ENCODE measurements around the gene BPGM.
A peak's percentile ranks its signal among the peaks of the same experiment; 100 is the strongest.
"Not testable (repeated sequence)": the region's sequence is repeated elsewhere in the genome, so short reads cannot be mapped to it uniquely, and the experiment has no call there.

The BPGM gene

DNA sequence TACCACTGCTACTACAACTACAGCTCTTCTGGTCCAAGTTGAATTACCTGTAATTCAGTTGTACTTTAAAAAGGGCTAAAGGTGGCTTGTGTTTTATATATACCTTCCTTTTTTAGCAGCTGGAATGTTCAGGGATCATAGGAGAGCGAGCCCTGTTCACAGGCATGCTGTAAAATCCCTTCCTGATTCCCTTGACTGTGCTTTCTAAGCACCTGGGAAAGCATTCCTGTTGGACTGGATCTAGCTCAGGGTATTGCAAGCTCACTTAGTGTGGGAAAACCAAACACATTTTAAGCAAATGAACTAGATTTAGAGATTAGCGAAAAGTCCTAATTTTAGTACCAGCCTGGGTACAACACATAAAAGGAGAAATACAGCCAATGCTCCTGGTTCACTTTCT lies 31.5 kb downstream of the BPGM start:
- no peak overlapping the region for H3K27ac ChIP-seq (ENCODE audit: low read depth, low read length)

DNA sequence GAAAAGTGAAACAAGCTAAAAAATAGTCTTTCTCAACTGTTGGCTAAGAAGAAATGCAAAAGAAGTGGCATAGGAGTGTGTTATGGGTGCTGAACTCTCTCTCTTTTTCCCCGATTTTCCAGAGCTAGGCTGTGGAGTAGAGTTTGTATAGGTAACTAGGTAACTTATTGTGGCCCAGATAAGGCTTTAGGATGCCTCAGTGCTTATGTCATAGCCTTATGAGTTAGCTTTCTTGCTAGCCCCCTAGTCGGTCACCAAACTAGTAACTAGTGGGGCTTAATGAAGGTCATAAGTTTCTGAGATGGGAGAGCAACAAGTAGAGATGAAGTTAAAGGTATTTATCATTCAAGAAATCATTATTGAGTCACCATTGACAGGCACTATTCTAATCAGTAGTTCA lies 32.4 kb downstream of the BPGM start:
- H3K36me3 ChIP-seq (ENCODE audit: control insufficient read depth in 1 of 2, insufficient read depth in 2 of 2, low read length in 2 of 2): peaks cover 3 to 13% of the 10 kb centered on the region in 2 donors
- H3K27me3 ChIP-seq (ENCODE audit: control insufficient read depth in 1 of 2, insufficient read depth in 2 of 2, low read length in 2 of 2): no peaks in the 10 kb centered on the region
- no peak overlapping the region for H3K9ac ChIP-seq (ENCODE audit: low read depth in 1 of 2, low read length in 2 of 2)
- no peak overlapping the region for H3K4me3 ChIP-seq (ENCODE audit: low read depth in 1 of 2, low read length in 2 of 2)
- H3K4me1 ChIP-seq (ENCODE audit: control insufficient read depth in 1 of 2, insufficient read depth in 2 of 2, low read length in 2 of 2): peaks cover 0 to 3% of the 10 kb centered on the region in 2 donors
- no peak overlapping the region for H3K27ac ChIP-seq (ENCODE audit: low read depth, low read length)
- peaks cover 0 to 6% of the 10 kb centered on the region in 2 donors for H3K9me3 ChIP-seq (ENCODE audit: control insufficient read depth in 1 of 2, low read length in 2 of 2)

More for the DNA sequence above, 31.5 kb downstream of the BPGM start:
- Histone ChIP-seq H3K36me3 (ENCODE audit: control insufficient read depth in 1 of 2, insufficient read depth in 2 of 2, low read length in 2 of 2) (peaks cover 3 to 13% of the 10 kb centered on the region in 2 donors), H3K9me3 (ENCODE audit: control insufficient read depth in 1 of 2, low read length in 2 of 2) (peaks cover 0 to 6% of the 10 kb centered on the region in 2 donors), H3K4me3 (ENCODE audit: low read depth in 1 of 2, low read length in 2 of 2) (no peak overlapping the region), H3K4me1 (ENCODE audit: control insufficient read depth in 1 of 2, insufficient read depth in 2 of 2, low read length in 2 of 2) (peaks cover 0 to 3% of the 10 kb centered on the region in 2 donors), H3K9ac (ENCODE audit: low read depth in 1 of 2, low read length in 2 of 2) (no peak overlapping the region), H3K27me3 (ENCODE audit: control insufficient read depth in 1 of 2, insufficient read depth in 2 of 2, low read length in 2 of 2) (no peaks in the 10 kb centered on the region)

DNA sequence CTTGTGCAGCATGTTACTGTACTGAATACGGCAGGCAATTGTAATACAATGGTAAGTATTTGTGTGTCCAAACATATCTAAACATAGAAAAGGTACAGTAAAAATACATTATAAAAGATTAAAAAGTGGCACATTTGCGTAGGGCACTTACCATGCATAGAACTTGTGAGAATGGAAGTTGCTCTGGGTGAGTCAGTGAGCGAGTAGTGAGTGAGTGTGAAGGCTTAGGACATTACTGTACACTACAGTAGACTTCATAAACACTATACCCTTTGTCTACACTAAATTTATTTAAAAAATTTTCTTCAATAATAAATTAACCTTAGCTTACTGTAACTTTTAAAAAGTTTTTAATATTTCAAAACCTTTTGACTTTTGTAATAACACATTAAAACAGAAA lies 37.5 kb downstream of the BPGM start:
- Histone ChIP-seq H3K4me1 (ENCODE audit: control insufficient read depth in 1 of 2, insufficient read depth in 2 of 2, low read length in 2 of 2) (no peaks in the 10 kb centered on the region), H3K9me3 (ENCODE audit: control insufficient read depth in 1 of 2, low read length in 2 of 2) (no peaks in the 10 kb centered on the region), H3K36me3 (ENCODE audit: control insufficient read depth in 1 of 2, insufficient read depth in 2 of 2, low read length in 2 of 2) (peaks cover 0 to 11% of the 10 kb centered on the region in 2 donors), H3K27me3 (ENCODE audit: control insufficient read depth in 1 of 2, insufficient read depth in 2 of 2, low read length in 2 of 2) (no peaks in the 10 kb centered on the region), H3K4me3 (ENCODE audit: low read depth in 1 of 2, low read length in 2 of 2) (no peak overlapping the region), H3K27ac (ENCODE audit: low read depth, low read length) (no peak overlapping the region), H3K9ac (ENCODE audit: low read depth in 1 of 2, low read length in 2 of 2) (no peak overlapping the region)

DNA sequence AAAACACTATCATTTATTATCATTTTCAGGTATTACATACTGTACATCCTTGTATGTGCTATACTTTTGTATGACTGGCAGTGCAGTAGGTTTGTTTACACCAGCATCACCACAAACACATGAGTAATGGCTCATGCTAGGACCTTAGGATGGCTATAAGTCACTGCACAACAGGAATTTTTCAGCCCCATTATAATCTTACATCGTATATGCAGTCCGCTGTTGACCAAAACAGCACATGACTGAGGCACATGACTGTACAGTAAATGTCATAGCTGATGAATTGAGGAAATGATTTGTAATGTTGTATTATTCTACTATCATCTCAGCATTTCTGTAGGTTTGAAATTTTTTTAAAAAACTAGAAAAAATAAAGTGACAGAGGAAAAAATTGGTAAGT lies 38.6 kb downstream of the BPGM start:
- no peak overlapping the region for H3K9ac ChIP-seq (ENCODE audit: low read depth in 1 of 2, low read length in 2 of 2)
- H3K27ac ChIP-seq (ENCODE audit: low read depth, low read length): no peak overlapping the region
- H3K27me3 ChIP-seq (ENCODE audit: control insufficient read depth in 1 of 2, insufficient read depth in 2 of 2, low read length in 2 of 2): no peaks in the 10 kb centered on the region
- H3K4me1 ChIP-seq (ENCODE audit: control insufficient read depth in 1 of 2, insufficient read depth in 2 of 2, low read length in 2 of 2): no peaks in the 10 kb centered on the region
- H3K36me3 ChIP-seq (ENCODE audit: control insufficient read depth in 1 of 2, insufficient read depth in 2 of 2, low read length in 2 of 2): peaks cover 0 to 5% of the 10 kb centered on the region in 2 donors
- no peak overlapping the region for H3K4me3 ChIP-seq (ENCODE audit: low read depth in 1 of 2, low read length in 2 of 2)
- H3K9me3 ChIP-seq (ENCODE audit: control insufficient read depth in 1 of 2, low read length in 2 of 2): no peaks in the 10 kb centered on the region

DNA sequence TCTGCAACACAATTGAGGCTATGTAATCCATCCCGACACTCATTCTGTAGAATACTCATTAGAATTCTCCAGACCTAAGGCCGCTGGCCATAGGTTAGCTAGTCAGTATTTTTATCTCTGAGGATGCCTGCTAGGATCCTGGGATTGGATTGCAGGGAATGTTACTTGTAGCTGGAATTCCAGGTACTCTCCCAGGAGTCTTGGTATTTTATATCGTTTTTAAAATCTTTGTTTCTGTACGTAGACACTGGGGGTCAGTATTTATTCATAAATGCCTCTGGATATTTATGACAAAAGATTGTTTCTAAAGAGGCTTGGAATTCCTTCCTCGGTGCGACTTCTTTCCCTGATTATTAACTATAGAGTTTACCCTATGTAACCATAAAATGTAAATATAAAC lies 40.1 kb downstream of the BPGM start:
- Histone ChIP-seq H3K36me3 (ENCODE audit: control insufficient read depth in 1 of 2, insufficient read depth in 2 of 2, low read length in 2 of 2) (no peaks in the 10 kb centered on the region), H3K4me3 (ENCODE audit: low read depth in 1 of 2, low read length in 2 of 2) (no peak overlapping the region), H3K27ac (ENCODE audit: low read depth, low read length) (no peak overlapping the region), H3K27me3 (ENCODE audit: control insufficient read depth in 1 of 2, insufficient read depth in 2 of 2, low read length in 2 of 2) (no peaks in the 10 kb centered on the region), H3K9me3 (ENCODE audit: control insufficient read depth in 1 of 2, low read length in 2 of 2) (no peaks in the 10 kb centered on the region), H3K4me1 (ENCODE audit: control insufficient read depth in 1 of 2, insufficient read depth in 2 of 2, low read length in 2 of 2) (no peaks in the 10 kb centered on the region), H3K9ac (ENCODE audit: low read depth in 1 of 2, low read length in 2 of 2) (no peak overlapping the region)

DNA sequence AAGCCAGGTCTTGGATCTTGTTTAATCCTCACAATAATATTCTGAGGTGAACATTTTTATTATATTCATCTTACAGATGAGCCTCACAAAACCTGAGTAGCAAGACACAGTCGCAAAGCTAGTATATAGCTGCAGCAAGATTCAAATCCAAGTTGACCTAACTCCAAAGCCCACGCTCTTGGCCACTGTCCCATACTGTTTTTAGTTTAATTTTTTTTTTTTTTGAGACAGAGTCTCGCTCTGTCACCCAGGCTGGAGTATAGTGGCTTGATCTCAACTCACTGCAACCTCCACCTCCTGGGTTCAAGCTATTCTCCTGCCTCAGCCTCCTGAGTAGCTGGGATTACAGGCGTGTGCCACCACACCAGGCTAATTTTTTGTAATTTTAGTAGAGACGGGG lies 42.9 kb downstream of the BPGM start:
- H3K9me3 ChIP-seq (ENCODE audit: control insufficient read depth in 1 of 2, low read length in 2 of 2); H3K36me3 ChIP-seq (ENCODE audit: control insufficient read depth in 1 of 2, insufficient read depth in 2 of 2, low read length in 2 of 2); H3K9ac ChIP-seq (ENCODE audit: low read depth in 1 of 2, low read length in 2 of 2); H3K4me1 ChIP-seq (ENCODE audit: control insufficient read depth in 1 of 2, insufficient read depth in 2 of 2, low read length in 2 of 2); H3K27ac ChIP-seq (ENCODE audit: low read depth, low read length); H3K27me3 ChIP-seq (ENCODE audit: control insufficient read depth in 1 of 2, insufficient read depth in 2 of 2, low read length in 2 of 2); H3K4me3 ChIP-seq (ENCODE audit: low read depth in 1 of 2, low read length in 2 of 2): not testable (repeated sequence)

DNA sequence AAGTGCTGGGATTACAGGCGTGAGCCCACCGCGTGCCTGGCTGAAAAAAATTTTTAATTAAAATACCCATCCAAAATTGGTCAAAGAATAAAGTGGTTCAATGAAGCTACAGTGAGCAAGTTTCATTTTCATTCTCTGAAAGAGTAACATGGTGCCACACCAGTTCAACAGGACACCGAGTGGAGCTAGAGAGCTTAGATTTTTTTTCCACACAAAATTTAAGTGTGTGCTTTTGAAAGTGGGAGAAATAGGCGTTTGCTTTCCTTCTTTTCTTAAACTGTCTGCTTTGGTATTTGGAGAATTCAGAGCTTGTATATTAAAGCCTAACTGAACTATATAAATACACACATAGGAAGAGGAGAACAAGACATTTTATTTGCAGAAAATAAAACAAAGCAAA lies 43.4 kb downstream of the BPGM start:
- Histone ChIP-seq H3K9me3 (ENCODE audit: control insufficient read depth in 1 of 2, low read length in 2 of 2) (no peaks in the 10 kb centered on the region), H3K27me3 (ENCODE audit: control insufficient read depth in 1 of 2, insufficient read depth in 2 of 2, low read length in 2 of 2) (no peaks in the 10 kb centered on the region), H3K4me3 (ENCODE audit: low read depth in 1 of 2, low read length in 2 of 2) (no peak overlapping the region), H3K27ac (ENCODE audit: low read depth, low read length) (no peak overlapping the region), H3K4me1 (ENCODE audit: control insufficient read depth in 1 of 2, insufficient read depth in 2 of 2, low read length in 2 of 2) (no peaks in the 10 kb centered on the region), H3K9ac (ENCODE audit: low read depth in 1 of 2, low read length in 2 of 2) (no peak overlapping the region), H3K36me3 (ENCODE audit: control insufficient read depth in 1 of 2, insufficient read depth in 2 of 2, low read length in 2 of 2) (no peaks in the 10 kb centered on the region)

DNA sequence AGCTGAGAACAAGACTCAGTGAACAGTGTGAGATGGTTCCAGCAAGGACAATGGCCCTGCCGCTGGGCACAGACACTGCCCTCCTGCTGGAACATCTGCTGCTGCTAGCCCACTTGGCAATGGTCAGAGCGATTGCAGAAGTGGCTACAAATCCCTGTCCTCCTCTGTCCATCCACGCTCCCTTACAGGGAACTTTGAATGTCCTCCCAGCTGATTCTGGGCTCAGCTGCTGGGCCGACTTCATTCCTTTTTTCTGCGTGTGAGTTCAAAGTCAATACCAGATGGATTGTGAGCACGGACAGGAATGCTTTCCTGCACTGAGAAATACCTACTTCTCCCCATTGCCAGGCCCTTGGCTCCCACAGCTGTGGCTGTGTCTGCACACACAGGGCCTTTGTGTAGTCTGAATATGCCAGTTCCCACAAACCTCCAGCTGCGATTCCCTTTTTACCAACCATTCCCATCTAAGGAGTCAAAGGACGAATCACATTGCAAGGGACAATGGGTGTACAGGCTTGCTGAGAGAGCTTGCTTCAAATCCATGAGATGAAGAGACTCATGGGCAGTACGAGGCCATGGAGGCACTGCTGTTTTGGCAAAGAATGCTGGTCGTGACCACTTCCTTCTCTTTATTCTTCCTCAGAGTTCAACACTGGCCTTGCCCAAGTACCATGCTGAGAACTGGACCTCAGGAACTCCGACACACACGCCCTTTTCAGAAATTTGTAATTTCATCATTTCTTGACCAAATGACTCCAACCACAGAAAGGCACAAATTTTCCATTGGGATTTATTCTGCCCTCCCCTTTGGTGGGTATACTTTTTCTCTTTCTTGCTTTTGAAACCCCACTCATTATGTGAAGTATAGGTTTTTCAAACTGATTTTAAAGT lies 44.2 kb downstream of the BPGM start:
- Histone ChIP-seq H3K4me3 (ENCODE audit: low read depth in 1 of 2, low read length in 2 of 2) (no peak overlapping the region), H3K9ac (ENCODE audit: low read depth in 1 of 2, low read length in 2 of 2) (no peak overlapping the region), H3K27ac (ENCODE audit: low read depth, low read length) (peak overlapping the region; percentile 46), H3K4me1 (ENCODE audit: control insufficient read depth in 1 of 2, insufficient read depth in 2 of 2, low read length in 2 of 2) (no peaks in the 10 kb centered on the region), H3K27me3 (ENCODE audit: control insufficient read depth in 1 of 2, insufficient read depth in 2 of 2, low read length in 2 of 2) (no peaks in the 10 kb centered on the region), H3K36me3 (ENCODE audit: control insufficient read depth in 1 of 2, insufficient read depth in 2 of 2, low read length in 2 of 2) (no peaks in the 10 kb centered on the region), H3K9me3 (ENCODE audit: control insufficient read depth in 1 of 2, low read length in 2 of 2) (no peaks in the 10 kb centered on the region)

DNA sequence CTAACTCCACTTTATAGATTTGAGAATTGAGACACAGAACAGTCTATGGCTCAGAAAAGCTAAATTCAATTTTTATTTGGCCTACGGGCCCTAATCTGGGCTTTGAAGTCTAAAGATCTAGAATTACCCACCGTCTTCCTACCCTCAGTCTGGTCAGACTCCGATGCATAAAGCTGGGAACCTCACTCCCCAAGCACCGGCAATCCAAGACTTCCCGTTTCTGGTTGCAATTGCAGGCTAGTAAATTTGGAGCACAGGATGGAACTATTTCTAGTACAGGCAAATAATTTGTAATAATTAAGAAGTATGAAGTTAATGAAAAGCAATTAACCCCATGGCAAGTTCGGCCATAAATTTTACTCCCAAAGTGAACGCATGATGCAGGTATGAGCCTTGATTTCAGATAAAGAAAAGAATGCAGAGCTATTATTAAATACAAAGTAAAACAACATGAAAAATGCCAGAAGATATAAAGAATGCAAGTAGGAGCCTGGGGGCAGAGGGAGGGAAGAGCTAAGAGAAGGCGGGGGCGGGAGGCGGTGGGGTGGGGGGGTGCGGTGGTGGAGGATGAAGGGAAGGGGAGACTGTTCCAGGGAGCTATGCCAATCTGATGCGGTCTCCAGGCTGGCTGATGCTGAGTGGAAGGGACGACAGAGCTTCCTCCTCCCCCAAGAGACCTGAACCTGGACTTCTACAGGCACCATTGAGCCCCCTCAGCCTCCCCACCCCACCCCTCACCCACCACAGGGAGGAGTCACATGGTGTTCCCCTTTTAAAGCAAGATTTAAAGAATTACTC lies 45.1 kb downstream of the BPGM start:
- no peak overlapping the region for H3K27ac ChIP-seq (ENCODE audit: low read depth, low read length)
- no peaks in the 10 kb centered on the region for H3K9me3 ChIP-seq (ENCODE audit: control insufficient read depth in 1 of 2, low read length in 2 of 2)
- H3K9ac ChIP-seq (ENCODE audit: low read depth in 1 of 2, low read length in 2 of 2): no peak overlapping the region
- no peaks in the 10 kb centered on the region for H3K36me3 ChIP-seq (ENCODE audit: control insufficient read depth in 1 of 2, insufficient read depth in 2 of 2, low read length in 2 of 2)
- no peaks in the 10 kb centered on the region for H3K4me1 ChIP-seq (ENCODE audit: control insufficient read depth in 1 of 2, insufficient read depth in 2 of 2, low read length in 2 of 2)
- H3K27me3 ChIP-seq (ENCODE audit: control insufficient read depth in 1 of 2, insufficient read depth in 2 of 2, low read length in 2 of 2): no peaks in the 10 kb centered on the region
- H3K4me3 ChIP-seq (ENCODE audit: low read depth in 1 of 2, low read length in 2 of 2): no peak overlapping the region

DNA sequence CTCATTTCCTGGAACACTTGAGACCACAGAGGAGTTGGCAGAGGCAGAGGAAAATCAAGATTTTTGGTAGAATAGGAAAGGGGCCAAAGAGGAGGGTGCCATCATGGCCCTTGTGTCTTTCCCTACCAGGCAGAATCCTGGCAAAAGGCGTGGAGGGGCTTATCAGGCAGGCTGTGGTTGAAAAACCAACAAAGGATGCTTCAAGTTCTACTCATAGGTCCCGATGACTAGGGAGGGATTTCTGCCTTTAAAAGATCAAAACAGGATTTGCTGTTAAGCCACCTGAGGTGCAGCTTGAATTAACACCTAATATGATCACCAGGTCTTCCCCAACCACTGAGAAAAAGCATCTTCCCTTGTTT lies 45.7 kb downstream of the BPGM start:
- Histone ChIP-seq H3K36me3 (ENCODE audit: control insufficient read depth in 1 of 2, insufficient read depth in 2 of 2, low read length in 2 of 2) (no peaks in the 10 kb centered on the region), H3K4me3 (ENCODE audit: low read depth in 1 of 2, low read length in 2 of 2) (no peak overlapping the region), H3K9me3 (ENCODE audit: control insufficient read depth in 1 of 2, low read length in 2 of 2) (no peaks in the 10 kb centered on the region), H3K27ac (ENCODE audit: low read depth, low read length) (no peak overlapping the region), H3K27me3 (ENCODE audit: control insufficient read depth in 1 of 2, insufficient read depth in 2 of 2, low read length in 2 of 2) (no peaks in the 10 kb centered on the region), H3K4me1 (ENCODE audit: control insufficient read depth in 1 of 2, insufficient read depth in 2 of 2, low read length in 2 of 2) (no peaks in the 10 kb centered on the region), H3K9ac (ENCODE audit: low read depth in 1 of 2, low read length in 2 of 2) (no peak overlapping the region)
